HG02610 (cell line): ENCODE data around the gene DLG4.

ENCODE experiments used
- ATAC-seq: cut with Tn5 transposase; IDR thresholded peaks from one replicate; pipeline ENCODE4 v1.9.1; 2021; ENCODE audit warnings: mild to moderate bottlenecking, moderate library complexity; ENCODE audit not compliant: unreplicated experiment

Gene DLG4

DNA sequence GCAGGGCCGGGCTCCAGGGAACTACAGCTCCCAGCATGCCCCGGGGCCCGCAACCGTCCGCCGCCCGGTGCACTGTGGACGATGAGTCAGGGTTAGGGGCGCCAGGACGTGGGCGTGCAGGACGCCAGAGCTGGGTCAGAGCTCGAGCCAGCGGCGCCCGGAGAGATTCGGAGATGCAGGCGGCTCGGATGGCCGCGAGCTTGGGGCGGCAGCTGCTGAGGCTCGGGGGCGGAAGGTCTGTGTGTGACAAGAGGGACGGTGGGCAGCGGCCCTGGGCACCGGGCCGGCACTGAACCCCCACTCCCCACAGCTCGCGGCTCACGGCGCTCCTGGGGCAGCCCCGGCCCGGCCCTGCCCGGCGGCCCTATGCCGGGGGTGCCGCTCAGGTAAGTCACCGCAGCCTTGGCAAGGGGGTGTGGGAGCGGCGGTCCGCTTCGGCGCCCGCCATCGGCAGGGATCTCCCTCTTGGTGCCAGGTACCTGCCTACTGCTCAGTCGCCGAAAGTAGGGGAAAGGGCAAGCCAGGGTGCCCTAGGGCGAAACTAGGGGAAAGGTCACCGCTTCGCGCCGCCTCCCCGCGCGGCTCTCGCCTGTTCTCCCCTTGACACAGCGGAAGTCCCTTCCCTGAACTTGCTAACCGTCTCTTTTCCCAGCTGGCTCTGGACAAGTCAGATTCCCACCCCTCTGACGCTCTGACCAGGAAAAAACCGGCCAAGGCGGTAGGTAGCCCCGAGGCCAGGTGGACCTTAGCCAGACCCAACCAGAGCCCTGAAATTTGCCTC lies at the start of gene DLG4, which contains the start of gene ACADVL:
TSS of gene DLG4 (minus strand) at position 25 of the 781 bp plus-strand sequence.
TSS of gene ACADVL (plus strand) at position 127 of the 781 bp plus-strand sequence. CDS start at position 174, 47 bp downstream.
- peak; percentile 65 for ATAC-seq

GRCh38 chr17:7266784-7267183 lies 47.1 kb upstream of the DLG4 start:
- ATAC-seq: no peak

DNA sequence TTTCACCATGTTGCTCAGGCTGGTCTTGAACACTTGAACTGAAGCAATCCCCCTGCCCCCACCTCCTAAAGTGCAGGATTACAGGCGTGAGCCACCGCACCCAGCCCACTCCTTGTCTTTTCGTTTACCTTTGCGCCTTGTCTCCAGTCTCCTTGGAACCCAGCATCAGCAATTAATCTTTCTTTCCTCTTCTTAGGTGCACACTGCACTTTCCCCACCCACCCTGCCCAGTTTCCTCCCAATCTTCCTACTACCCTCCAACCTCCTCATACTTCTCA lies 44.1 kb upstream of the DLG4 start:
- no peak for ATAC-seq

- ATAC-seq: no peak
Measured at GRCh38 chr17:7262935-7263800, 43.5 kb upstream of the DLG4 start.

GRCh38 chr17:7262192-7262934 lies 42.7 kb upstream of the DLG4 start, which contains the start of gene CLDN7:
CLDN7 (minus strand) TSS chr17:7262478; CDS start chr17:7262043, 435 bp downstream.
- no peak for ATAC-seq

GRCh38 chr17:7261379-7262191 lies 41.9 kb upstream of the DLG4 start:
- no peak for ATAC-seq

- no peak for ATAC-seq
Measured at GRCh38 chr17:7260651-7261378, 41.2 kb upstream of the DLG4 start.

DNA sequence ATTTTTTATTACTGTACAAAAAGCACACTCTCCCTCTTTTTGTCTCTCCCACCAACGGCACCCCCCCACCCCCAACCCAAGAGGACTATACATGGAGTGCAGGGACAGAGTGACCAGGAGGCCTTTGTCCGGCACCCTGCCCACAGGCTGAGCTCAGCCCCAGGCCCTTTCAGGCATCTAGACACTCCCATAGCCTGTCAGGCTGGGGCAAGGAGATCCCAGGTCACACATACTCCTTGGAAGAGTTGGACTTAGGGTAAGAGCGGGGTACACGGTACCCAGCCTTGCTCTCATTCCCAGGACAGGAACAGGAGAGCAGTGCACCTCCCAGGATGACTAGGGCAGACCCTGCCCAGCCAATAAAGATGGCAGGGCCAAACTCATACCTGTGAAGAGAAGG lies 40.5 kb upstream of the DLG4 start:
- no peak for ATAC-seq

DNA sequence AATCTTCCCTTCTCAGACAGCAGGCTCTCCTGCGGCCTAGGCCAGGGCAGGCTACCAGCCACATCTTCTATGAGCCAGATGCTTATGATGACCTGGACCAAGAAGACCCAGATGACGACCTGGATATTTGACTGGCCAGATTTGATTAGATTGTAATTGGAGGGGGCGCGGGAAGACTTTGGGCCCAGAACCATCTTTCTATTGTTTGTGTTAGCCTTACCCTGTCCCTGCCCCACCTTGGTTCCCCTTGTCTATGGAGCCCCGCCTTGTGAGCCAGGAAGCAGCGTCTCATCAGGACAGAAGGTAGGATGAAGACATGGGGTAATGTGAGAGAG lies 39.9 kb upstream of the DLG4 start:
- ATAC-seq: no peak

DNA sequence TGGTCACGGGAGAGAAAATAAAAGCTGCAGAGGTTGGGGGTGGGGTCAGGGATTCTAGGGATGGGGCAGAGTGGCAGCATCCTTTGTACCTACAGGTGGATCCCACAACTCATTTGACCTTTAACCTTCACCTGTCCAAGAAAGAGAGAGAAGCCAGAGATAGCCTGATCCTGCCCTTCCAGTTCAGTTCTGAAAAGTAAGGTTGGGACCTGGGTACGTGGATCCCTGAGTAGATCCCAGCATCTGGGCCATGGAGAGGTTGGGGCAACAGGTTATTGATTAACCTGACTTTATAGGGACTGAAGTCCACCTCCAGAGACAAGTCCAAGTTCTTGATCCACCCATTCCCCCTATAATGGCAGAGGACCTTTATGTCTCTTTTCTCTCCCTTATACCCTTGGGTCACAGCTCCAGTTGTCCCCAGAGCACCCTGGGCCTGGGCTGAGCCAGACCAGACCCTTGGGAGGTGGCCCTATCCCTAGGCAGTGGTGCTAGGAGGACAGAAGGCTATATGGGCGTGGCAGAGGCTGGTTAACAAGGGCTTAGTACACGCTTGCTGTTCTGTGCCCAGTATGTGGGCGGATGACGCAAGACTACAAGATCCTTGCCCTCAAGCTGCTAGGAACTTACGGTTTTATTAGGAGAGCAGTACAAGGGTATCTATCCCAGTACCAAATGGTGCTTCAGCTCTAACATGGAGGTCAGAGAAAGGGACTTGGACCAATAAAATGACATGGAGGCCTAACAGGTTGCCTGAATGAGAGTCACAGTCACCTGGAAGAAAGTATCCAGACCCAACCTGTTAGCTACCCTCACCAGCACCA lies 39.3 kb upstream of the DLG4 start:
- no peak for ATAC-seq

DNA sequence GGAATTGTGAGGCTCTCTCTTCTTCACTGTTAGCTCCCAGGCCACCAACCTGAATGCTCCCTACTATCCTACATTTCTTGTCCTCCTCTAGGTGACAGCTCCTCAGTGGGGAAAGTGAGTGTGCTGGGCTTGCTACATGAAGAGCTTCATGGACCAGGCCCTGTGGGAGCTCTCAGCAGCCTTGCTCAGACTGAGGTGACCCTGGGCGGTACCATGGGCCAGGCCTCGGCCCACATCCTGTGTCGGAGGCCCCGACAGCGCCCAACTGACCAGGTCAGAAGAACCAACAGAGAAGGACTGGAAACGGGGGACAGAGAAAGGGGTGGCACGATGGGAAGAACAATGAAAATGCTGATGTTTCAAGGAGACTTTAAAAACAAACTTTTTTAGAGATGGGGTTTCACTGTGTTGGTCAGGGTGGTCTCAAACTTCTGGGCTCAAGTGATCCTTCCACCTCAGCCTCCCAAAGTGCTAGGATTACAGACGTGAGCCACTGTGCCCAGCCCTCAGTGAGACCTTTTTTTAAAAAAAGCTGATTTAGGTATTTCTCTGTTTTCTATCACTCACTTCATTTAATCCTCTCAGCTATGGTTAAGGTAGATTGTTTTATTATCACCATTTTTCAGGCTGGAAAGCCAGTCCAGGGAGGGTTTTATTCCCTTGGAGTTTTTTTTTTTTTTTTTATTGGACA lies 37.3 kb upstream of the DLG4 start:
- no peak for ATAC-seq

DNA sequence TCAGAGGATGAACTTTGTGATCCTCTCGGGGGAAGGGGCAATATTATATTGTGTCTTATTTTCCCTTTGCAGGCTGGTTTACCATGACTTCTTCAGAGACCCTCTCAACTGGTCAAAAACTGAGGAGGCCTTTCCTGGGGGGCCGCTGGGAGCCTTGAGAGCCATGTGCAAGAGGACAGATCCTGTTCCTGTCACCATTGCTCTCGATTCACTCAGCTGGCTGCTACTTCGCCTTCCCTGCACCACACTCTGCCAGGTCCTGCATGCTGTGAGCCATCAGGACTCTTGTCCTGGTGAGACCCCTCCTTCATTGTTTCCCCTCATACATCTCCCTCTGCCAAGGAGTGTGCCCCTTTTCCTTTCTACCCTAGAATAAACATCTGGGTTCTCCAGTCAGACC lies 34.9 kb upstream of the DLG4 start:
- ATAC-seq: no peak

DNA sequence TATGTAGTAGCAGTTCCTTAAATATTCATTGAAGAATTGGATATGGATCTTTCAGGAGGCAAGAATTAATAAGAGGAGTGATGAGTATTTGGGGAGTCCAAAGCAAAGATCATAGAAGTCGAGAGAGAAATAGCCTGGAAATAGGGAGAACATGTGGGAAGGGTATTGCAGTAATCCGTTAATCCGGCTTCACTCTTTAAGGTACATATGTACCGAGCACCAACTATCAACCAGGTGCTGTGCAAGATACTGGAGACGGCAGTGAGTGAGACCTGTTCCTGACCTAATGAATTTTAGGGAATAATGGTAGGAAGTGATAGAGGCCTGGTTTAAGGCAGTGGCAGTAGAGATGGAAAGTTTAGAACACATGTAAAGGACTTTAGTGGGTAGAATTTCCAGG lies 33.4 kb upstream of the DLG4 start:
- no peak for ATAC-seq

GRCh38 chr17:7252176-7253043 lies 32.8 kb upstream of the DLG4 start, which contains the start of gene ELP5:
ELP5 (plus strand) TSS chr17:7252215; CDS start chr17:7252551, 336 bp downstream.
- peak; percentile 28 for ATAC-seq

GRCh38 chr17:7251661-7252175 lies 32.1 kb upstream of the DLG4 start, which contains the start of gene CTDNEP1:
CTDNEP1 (minus strand) TSS chr17:7251734; CDS start chr17:7251296, 438 bp downstream.
- peak; percentile 83 for ATAC-seq

- ATAC-seq: no peak
Measured at GRCh38 chr17:7250695-7251627, 31.3 kb upstream of the DLG4 start.
